Epidermal melanocyte (primary cell): ENCODE data around the gene PDE4D.
A peak's percentile ranks its signal among the peaks of the same experiment; 100 is the strongest.
"Not testable (repeated sequence)": the region's sequence is repeated elsewhere in the genome, so short reads cannot be mapped to it uniquely, and the experiment has no call there.

ENCODE experiments used
- DNase-seq: peaks from one replicate; pipeline ENCODE4 v3.0.0; 2011; ENCODE audit warnings: low spot score; ENCODE audit not compliant: insufficient read length

PDE4D gene

DNA sequence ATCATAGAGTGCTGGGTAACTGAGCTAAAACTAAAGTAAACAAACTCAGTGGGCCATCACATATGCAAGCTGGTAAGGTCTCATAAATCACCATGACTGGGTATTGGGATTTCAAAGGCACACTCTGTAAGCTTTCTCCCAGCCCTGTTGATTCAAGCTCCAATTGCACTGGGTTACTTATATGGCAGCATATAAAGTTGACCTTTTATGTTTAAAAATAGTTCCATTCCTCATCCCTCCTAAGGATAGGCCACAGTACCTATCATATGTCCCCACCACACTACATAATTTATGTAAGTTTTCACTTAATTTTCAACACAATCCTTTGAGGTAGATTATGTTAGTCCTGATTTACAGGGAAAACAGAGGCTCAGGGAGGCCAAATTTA, 872.2 kb downstream of the PDE4D start:
- DNase-seq, result no peak

DNA sequence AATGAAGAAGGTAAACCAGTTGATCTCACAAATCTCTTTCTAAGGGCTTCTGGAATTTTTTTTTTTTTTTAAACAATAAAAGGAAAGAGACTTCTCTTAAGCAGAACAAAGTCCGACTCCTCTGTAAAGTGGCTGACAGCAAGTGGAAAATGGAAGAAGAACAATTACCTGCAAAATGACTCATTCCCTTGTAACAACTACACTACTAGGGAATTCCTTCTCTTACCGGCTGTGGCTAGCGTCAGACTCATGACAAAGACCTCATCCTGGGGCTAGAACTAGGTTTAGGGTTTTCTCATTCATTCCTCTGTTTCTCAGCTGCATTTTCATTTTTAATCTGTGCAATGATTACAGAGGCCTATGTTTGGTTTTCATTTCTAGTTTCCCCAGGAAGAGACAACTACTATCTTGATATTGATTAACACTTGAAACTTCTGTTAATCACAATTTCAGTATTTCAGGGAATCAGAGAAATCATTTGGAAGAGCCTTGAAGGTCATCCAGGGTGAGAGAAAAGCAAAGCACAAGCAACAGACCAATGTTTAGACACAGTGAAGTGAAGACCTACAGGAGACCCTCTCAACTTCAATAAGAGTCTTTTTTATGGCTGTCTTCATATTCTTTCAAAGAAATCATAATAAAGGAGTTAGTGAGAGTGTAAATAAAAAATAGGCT, 872.8 kb downstream of the PDE4D start:
- DNase-seq, result no peak

- no peak for DNase-seq
Measured at GRCh38 chr5:59019078-59019477, 874.4 kb downstream of the PDE4D start.

- DNase-seq, result no peak
Measured at GRCh38 chr5:59016925-59017324, 876.6 kb downstream of the PDE4D start.

DNA sequence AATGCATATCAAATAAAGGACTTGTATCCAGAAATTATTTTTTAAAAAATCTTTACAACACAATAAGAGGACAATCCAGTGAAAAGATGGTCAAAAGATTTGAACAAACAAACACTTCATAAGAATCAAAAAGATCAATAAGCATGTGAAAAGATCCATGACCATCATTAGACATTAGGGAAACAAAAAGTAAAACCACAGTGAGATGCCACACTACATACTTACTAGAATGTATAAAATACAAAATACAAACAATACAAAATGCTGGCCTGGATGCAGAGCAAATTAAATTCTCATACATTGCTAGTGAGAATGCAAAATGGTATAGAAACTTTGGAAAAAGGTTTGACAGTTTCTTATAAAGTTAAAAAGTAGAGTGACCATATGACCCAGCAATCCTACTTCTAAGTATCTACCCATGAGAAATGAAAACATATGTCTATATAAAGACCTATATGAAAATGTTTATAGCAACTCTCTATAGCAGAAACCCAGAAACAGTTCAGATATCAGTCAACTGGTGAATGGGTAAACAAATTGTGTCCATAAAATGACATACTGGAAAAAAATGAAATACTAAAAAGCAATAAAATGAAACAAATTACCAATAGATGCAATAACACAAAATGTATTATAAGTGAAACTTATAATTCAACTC, 884.6 kb downstream of the PDE4D start:
- DNase-seq, result no peak

DNA sequence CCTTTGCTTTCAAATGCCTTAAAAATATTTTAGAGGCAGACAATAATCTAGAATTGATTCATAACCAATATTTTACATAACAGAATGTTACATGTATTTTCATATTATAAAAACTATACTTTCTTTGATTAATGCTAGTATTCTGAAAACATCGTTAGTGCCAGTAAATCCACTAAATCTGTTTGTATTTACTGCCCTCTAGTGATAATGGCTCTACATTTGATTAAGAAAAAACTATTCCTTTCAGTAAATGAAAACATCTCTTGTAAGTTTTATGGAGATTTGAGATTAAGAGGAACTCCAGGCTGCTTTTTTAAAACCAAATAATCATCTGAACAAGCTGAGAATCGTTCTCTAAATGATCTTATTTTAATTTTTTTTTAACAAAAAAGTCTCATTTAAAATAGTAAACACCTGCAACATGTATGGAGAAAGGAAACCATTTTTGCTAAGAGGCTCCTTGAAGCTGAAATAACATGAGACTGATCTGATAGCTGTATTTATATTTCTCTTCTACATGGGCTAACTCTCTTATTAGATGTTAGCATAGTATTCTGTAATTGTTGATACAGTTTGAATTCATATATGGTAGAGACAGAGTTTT, 886.0 kb downstream of the PDE4D start:
- peak; percentile 52 for DNase-seq

DNA sequence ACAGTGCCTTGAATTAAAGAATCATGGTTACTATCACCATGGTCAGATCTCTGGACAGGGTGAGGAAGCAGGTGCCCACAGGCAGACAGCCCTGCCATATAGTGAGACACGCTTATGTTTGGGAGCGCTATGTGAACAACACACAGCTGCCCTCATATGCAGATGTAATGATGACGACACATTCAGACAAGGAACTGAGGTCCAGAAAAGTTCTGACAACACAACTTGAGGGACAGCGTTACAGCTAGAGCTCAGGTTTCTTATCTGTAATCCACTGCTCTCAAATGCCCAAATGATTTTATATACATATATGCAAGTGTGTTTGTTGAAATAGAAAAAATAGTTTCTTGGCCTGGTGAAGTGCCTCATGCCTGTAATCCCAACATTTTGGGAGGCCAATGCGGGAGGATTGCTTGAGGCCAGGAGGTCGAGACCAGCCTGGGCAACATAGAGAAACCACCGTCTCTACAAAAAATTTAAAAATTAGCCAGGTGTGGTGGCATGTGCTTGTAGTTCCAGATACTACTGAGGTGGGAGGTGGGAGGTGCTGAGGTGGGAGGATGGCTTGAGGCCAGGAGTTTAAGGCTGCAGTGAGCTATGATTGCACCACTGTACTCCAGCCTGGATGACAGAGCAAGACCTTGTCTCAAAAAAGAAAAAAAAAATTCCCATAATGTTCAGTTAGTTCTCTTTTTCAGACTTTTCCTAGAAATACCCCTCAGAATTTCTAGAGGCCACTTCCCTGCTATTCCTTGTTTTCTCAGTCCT, 887.4 kb downstream of the PDE4D start:
- DNase-seq, result no peak

- DNase-seq, result no peak
Measured at GRCh38 chr5:59003641-59004040, 889.9 kb downstream of the PDE4D start.

- DNase-seq, result no peak
Measured at GRCh38 chr5:59003124-59003523, 890.4 kb downstream of the PDE4D start.

GRCh38 chr5:59002162-59002825, 891.2 kb downstream of the PDE4D start:
- DNase-seq, result no peak

GRCh38 chr5:59001716-59002115, 891.8 kb downstream of the PDE4D start:
- DNase-seq, result no peak

GRCh38 chr5:59001154-59001553, 892.4 kb downstream of the PDE4D start:
- DNase-seq, result no peak

GRCh38 chr5:59000211-59000610, 893.3 kb downstream of the PDE4D start:
- no peak for DNase-seq

DNA sequence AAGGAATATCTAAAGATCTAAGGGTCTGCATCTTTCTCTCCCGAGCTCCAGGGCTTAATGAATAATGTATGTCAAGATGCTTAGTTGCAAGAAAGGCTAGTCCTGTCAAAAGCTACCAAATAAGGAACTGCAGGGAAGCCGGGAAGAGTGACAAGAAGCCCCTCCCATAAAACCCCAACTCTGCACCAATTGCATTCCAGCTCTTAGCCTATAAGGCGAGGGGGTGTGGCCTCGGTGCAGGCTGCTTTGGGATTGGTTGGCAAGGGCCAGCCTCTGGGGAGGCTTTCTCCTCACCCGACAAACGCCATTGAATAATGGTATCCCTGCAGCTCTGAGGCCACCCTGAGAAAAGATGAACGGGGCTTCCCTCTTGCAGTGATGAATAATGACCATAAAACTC, 893.7 kb downstream of the PDE4D start:
- no peak for DNase-seq

- no peak for DNase-seq
Measured at GRCh38 chr5:58998544-58998943, 895.0 kb downstream of the PDE4D start.

- not testable (repeated sequence) for DNase-seq
Measured at GRCh38 chr5:58995779-58996178, 897.7 kb downstream of the PDE4D start.

- no peak for DNase-seq
Measured at GRCh38 chr5:58993461-58993860, 900.1 kb downstream of the PDE4D start.

DNA sequence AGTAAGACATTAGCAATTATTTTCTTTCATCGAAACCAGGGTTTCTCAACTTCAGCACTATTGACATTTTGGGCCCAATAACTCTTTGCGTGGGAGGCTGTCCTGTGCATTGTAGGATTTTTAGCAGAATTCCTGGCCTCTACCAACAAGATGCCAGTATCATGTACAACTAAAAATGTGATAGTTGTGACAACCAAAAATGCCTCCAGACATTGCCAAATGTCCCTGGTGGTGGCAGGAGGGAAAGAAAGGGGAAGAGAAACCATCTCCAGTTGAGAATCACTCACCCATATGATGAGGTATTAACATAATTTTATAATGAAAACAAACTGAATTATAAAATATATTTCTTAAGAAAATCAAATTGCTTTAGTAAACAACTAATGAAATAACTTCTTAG, 904.6 kb downstream of the PDE4D start:
- no peak for DNase-seq

- DNase-seq, result no peak
Measured at GRCh38 chr5:58987193-58987592, 906.3 kb downstream of the PDE4D start.

- no peak for DNase-seq
Measured at GRCh38 chr5:58986281-58986680, 907.2 kb downstream of the PDE4D start.

DNA sequence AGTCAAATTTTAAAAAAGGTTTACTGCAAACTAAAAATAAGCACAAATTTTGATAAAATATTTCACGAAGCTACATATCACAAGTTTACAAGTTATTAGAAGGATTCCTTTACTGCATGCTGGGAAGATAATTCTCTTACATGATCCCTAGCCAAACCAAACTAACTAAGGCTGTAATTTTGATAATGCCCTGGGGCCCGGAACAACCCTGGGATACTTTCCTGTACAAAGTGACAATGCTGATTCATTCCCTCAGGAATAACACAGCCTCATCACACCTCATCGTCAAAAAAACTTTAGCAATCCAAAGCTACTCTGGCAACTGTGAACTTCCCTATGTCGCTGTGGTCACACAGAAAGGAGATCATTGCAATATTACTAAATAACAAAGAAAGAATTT, 907.8 kb downstream of the PDE4D start:
- DNase-seq, result no peak

GRCh38 chr5:58985311-58985710, 908.2 kb downstream of the PDE4D start:
- no peak for DNase-seq
